ENCODE measurements around the gene GMPPB. TPM values are rescaled to one million over a fixed set of nuclear protein-coding genes. Genes with fewer than 3 reads are reported as not detected.

Gene GMPPB
- total RNA-seq, 4 donors from 2014 or later = 15.6 to 31.7 (median 27.3) TPM

DNA sequence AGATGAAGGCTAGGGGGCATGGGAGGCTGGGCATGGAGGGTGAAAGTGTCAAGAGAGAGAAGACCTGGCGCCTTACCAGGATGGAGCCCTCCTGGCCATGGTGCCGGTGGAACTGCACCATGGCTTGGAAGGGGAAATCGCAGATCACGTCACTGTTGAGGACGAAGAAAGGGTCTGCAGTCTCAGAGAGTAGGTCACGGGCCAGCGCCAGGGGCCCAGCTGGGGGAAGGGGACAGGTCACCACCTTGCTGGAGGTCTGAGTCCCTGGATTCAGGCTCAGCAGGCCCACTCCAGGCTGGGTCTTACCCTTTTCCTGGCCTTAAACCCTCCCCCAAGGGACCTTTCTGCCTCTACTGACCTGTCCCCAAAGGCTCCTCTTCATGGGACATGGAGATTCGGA lies 855 bp downstream of the GMPPB start:
- ATAC-seq (ENCODE audit: low FRiP score) (no peak), DNase-seq (ENCODE audit: low spot score) (no peak)
- no peak for TF ChIP-seq CTCF (IDR thresholded peaks at IDR 0.05)

- ATAC-seq (ENCODE audit: low FRiP score) (no peak), DNase-seq (ENCODE audit: low spot score) (no peak)
- no peak for TF ChIP-seq CTCF (IDR thresholded peaks at IDR 0.05)
Observed at GRCh38 chr3:49721896-49722781, 1.6 kb downstream of the GMPPB start.

DNA sequence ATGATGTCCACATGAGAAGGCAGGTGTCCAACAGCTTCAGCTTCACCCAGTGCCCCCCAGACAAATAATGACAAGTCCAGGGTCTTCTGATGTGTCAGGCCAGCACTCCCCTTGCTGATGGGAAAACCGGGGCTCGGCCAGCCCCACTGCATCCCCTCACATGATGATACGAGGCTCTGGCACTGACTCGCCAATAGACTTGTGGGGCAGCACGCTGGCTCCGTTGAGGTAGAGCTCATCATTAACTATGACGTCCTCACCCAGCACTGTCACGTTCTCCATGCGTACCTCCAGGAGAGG lies 2.2 kb downstream of the GMPPB start:
- no peak for TF ChIP-seq CTCF (IDR thresholded peaks at IDR 0.05)
- ATAC-seq (ENCODE audit: low FRiP score) = no peak
- no peak for DNase-seq (ENCODE audit: low spot score)

DNA sequence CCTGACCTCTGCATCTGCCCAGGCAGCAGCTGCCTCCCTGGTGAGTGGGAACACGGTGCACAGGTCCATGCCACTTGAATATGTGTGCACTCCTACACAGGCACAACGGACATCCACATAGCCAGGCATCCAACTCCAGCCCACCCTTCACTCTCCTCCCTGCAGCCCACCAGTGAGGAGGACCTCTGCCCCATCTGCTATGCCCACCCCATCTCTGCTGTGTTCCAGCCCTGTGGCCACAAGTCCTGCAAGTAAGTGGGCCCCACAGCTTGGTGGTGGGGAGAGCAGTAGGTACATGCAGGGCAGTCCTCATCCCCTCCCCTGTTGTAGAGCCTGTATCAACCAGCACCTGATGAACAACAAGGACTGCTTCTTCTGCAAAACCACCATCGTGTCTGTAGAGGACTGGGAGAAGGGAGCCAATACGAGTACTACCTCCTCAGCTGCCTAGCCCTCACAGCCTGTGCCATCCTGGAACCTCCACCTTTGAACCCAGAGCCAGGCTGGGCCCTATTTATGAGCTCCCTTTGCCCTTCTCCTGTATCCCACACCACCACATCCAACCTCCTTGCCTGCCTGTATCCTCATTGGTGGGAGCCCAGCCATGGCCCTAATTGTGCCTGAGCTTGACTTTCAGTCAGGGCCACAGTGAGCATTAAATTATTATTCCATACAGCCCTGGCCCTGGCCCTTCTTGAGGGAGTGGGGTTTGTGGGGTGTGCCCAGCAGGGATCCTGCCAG lies 2.7 kb downstream of the GMPPB start:
- ATAC-seq (ENCODE audit: low FRiP score) (no peak), DNase-seq (ENCODE audit: low spot score) (no peak)
- TF ChIP-seq CTCF (IDR thresholded peaks at IDR 0.05) = no peak

- peak; percentile 95 for DNase-seq (ENCODE audit: low spot score)
- TF ChIP-seq CTCF (IDR thresholded peaks at IDR 0.05) = peak in 1 of 3 donors; percentile 22
- ATAC-seq (ENCODE audit: low FRiP score) = peak; percentile 83
Observed at GRCh38 chr3:49719214-49719884, 4.4 kb downstream of the GMPPB start, which contains the start of gene AMIGO3. Gene AMIGO3 (minus strand): TSS chr3:49719684. CDS start chr3:49719465, 219 bp downstream.

- no peak for ATAC-seq (ENCODE audit: low FRiP score)
- no peak for DNase-seq (ENCODE audit: low spot score)
- TF ChIP-seq CTCF (IDR thresholded peaks at IDR 0.05) = no peak
Observed at GRCh38 chr3:49718858-49719213, 4.9 kb downstream of the GMPPB start.
